ENCODE measurements around the gene GID8.

GID8 gene

DNA sequence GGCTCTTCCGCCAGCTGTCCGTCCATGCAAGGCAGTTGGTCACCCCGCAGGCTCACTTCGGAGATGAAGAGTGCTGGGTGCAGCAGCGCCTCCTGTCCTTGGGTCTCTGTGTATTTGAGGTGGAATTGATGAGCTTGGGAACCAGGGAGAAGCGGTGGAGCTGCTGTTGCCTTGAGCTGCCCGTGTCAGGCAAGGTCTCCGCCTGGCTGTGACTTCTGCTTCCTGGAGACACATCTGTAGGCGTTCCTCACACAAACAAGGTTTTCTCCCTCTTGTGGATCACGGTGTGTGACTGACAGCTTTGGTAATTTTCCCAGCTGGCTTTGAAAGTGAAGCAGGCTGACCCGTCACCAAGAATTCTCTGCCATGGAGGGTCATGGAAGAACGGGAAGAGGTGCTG, 12.0 kb downstream of the GID8 start:
- Histone ChIP-seq H3K4me3 (ENCODE audit: low read length) (no peak overlapping the region), H3K4me1 (ENCODE audit: control insufficient read depth, low read depth, low read length) (peaks cover 15% of the 10 kb centered on the region), H3K9me3 (ENCODE audit: control insufficient read depth, low read depth, low read length) (no peaks in the 10 kb centered on the region)

DNA sequence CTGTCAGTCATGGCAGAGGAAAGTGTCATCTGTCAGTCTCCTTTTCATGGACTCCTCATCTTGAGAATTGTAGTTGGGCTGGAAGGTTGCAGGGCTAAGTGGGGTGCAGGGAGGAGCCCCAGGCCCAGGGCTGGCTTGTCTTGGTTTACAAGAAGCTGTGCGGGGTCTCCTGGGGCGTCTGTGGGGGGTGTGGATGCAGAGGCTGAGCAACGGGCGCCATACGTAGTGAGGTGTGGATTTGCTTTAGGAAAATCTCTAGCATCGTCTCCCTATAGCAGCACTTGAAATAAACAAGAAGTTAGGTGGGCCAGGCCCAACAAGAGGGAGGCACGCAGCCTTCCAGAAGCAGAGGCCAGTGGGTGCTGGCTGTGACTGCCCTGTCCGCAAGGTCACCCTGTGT, 12.8 kb downstream of the GID8 start:
- Histone ChIP-seq H3K27me3 (ENCODE audit: control insufficient read depth, insufficient read depth, low read length) (no peaks in the 10 kb centered on the region), H3K9ac (ENCODE audit: low read length) (no peak overlapping the region), H3K9me3 (ENCODE audit: control insufficient read depth, low read depth, low read length) (no peaks in the 10 kb centered on the region), H3K4me1 (ENCODE audit: control insufficient read depth, low read depth, low read length) (peaks cover 15% of the 10 kb centered on the region), H3K27ac (ENCODE audit: low read length) (no peak overlapping the region), H3K4me3 (ENCODE audit: low read length) (no peak overlapping the region), H3K36me3 (ENCODE audit: control insufficient read depth, low read depth, low read length) (peaks cover 32% of the 10 kb centered on the region)

More for the DNA sequence above, 12.0 kb downstream of the GID8 start:
- Histone ChIP-seq H3K9ac (ENCODE audit: low read length) (no peak overlapping the region), H3K36me3 (ENCODE audit: control insufficient read depth, low read depth, low read length) (peaks cover 39% of the 10 kb centered on the region), H3K27ac (ENCODE audit: low read length) (no peak overlapping the region), H3K27me3 (ENCODE audit: control insufficient read depth, insufficient read depth, low read length) (no peaks in the 10 kb centered on the region)

DNA sequence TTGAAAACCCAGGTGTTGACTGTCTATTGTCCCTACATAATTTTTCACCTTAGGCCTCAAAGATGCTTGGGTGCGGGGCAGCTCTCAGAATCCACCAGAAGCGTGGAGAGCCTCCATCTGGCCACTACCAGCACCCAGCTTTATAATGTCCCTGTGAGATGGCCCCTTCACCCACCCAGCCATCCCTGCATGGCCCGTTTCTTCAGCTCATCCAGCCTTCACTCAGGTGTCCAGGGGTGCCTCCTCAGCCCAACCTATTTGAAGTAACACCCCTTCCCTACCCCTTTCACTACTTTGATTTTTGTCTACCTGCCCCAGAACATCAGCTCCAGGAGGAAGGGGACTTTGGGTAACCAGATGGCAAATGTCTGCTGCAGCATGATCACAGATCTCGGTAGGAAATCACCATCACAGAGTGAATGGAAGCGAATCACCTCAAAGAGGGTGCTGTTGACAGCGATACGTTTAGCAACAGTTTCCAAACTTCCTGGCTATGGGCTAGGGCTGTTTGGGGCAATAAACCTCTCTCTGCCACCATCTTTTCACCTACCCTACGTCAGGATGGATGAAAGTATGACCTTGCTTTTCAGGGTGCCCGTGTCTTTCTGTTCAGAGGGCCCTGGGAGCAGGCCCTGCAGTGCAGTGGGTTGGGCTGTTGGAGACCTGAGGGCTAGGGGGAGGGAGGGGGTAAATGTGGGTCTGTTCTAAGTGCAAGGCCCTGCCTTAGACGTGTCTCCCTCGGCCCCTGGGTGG, 13.4 kb downstream of the GID8 start:
- Histone ChIP-seq H3K27me3 (ENCODE audit: control insufficient read depth, insufficient read depth, low read length) (no peaks in the 10 kb centered on the region), H3K4me3 (ENCODE audit: low read length) (no peak overlapping the region), H3K9me3 (ENCODE audit: control insufficient read depth, low read depth, low read length) (no peaks in the 10 kb centered on the region), H3K4me1 (ENCODE audit: control insufficient read depth, low read depth, low read length) (peaks cover 15% of the 10 kb centered on the region), H3K27ac (ENCODE audit: low read length) (no peak overlapping the region), H3K9ac (ENCODE audit: low read length) (no peak overlapping the region), H3K36me3 (ENCODE audit: control insufficient read depth, low read depth, low read length) (peaks cover 26% of the 10 kb centered on the region)

DNA sequence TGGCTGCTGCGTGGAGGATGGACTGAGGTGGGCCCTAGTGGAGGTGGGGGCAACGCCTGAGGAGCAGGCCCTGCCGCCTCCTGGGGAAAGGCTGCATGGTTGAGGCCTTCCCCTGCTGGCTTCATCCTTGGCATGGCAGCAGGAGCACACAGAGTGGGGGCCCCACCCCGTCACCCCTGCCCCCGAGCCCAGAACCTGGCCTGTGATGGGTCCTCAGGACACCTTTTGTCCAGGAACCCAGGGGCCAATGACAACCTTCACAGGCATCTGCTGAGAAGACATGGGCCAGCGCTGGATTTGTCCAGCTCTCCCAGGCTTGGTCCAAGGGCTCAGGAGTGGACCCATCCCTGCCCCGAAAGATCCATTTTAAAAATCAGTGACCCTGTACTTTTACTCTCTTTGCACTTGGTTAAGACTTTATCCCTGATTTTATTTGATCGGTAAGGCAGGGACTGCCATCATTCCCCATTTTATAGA, 14.0 kb downstream of the GID8 start:
- Histone ChIP-seq H3K9ac (ENCODE audit: low read length) (no peak overlapping the region), H3K4me3 (ENCODE audit: low read length) (peak overlapping the region; percentile 48), H3K36me3 (ENCODE audit: control insufficient read depth, low read depth, low read length) (peaks cover 20% of the 10 kb centered on the region), H3K27me3 (ENCODE audit: control insufficient read depth, insufficient read depth, low read length) (no peaks in the 10 kb centered on the region), H3K27ac (ENCODE audit: low read length) (no peak overlapping the region), H3K9me3 (ENCODE audit: control insufficient read depth, low read depth, low read length) (no peaks in the 10 kb centered on the region), H3K4me1 (ENCODE audit: control insufficient read depth, low read depth, low read length) (peaks cover 15% of the 10 kb centered on the region)

DNA sequence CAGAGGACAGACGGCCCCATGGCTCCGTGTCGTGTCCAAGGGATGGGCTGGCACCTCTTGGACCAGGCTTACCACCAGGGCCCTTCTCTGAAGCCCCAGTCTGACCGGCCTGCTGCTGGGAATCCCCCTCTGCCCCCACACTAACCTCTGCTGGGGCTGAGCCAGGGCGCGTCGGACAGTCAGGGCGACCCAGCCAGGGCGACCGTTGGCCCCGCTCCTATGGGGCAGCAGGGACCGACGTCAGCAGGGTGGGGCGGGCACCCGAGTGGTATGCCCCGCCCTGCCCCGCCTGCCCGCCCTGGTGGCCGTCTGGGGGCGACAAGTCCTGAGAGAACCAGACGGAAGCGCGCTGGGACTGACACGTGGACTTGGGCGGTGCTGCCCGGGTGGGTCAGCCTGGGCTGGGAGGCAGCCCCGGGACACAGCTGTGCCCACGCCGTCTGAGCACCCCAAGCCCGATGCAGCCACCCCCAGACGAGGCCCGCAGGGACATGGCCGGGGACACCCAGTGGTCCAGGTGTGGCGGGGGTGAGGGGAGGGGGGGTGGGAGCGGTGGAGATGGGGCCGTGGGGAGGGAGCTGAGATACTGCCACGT, 14.5 kb downstream of the GID8 start, which contains the start of gene SLC17A9:
TSS of gene SLC17A9 (plus strand) at position 337 of the 595 bp plus-strand sequence. CDS start at position 459, 122 bp downstream.
- H3K9ac ChIP-seq (ENCODE audit: low read length) = no peak within 1 kb of the TSS
- no peak within 1 kb of the TSS for H3K27ac ChIP-seq (ENCODE audit: low read length)
- H3K9me3 ChIP-seq (ENCODE audit: control insufficient read depth, low read depth, low read length) = no peaks in the 10 kb centered on the region

DNA sequence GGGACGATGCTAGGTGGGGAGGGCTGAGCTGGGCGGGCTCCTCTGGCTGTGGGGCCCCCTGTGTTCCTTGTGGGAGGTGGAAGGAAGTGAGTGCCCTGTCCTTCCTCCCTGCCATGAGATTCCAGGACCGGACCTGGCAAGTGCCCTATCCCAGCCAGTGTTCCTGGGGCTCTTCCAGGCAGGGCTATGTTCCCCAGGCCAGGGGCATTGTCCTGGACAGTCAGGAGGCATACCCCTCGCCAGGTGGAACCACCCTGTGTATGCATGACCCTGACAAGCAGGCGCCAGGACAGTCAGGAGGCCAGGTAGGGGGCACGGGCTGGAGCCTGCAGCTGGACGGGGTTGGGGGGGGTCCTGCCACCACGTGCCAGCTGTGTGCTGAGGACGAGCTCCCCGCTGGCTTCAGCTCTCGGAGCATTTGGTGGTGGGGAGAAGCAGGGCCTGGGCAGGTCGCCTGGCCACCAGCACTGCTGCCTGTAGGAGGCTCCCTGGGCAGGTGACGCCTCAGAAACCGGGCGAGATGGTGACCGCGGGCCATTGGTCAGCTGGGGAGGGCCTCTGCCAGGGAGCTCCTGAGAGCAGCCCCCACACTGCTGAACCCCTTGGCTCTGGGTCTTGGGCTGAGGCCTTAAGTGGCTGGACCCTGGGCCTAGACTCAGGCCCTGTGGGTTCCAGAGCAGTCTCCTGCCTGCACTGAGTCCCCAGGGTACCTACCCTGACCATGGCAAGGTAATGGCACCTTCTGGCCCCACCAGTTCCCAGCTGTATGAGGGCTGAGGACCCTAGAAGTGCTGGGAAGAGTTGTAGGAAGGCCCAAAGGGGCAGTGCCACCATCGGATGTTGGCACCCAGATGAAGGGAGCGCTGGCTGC, 15.3 kb downstream of the GID8 start:
- no peaks in the 10 kb centered on the region for H3K27me3 ChIP-seq (ENCODE audit: control insufficient read depth, insufficient read depth, low read length)
- H3K36me3 ChIP-seq (ENCODE audit: control insufficient read depth, low read depth, low read length) = peaks cover 10% of the 10 kb centered on the region
- no peak overlapping the region for H3K9ac ChIP-seq (ENCODE audit: low read length)
- no peaks in the 10 kb centered on the region for H3K9me3 ChIP-seq (ENCODE audit: control insufficient read depth, low read depth, low read length)
- peak overlapping the region; percentile 48 for H3K4me3 ChIP-seq (ENCODE audit: low read length)
- H3K27ac ChIP-seq (ENCODE audit: low read length) = no peak overlapping the region
- peaks cover 15% of the 10 kb centered on the region for H3K4me1 ChIP-seq (ENCODE audit: control insufficient read depth, low read depth, low read length)

More for the DNA sequence above, 14.5 kb downstream of the GID8 start, which contains the start of gene SLC17A9:
- no peaks in the 10 kb centered on the region for H3K27me3 ChIP-seq (ENCODE audit: control insufficient read depth, insufficient read depth, low read length)
- peaks cover 16% of the 10 kb centered on the region for H3K36me3 ChIP-seq (ENCODE audit: control insufficient read depth, low read depth, low read length)
- H3K4me1 ChIP-seq (ENCODE audit: control insufficient read depth, low read depth, low read length) = peaks cover 15% of the 10 kb centered on the region
- H3K4me3 ChIP-seq (ENCODE audit: low read length) = peak within 1 kb of the TSS; percentile 48

DNA sequence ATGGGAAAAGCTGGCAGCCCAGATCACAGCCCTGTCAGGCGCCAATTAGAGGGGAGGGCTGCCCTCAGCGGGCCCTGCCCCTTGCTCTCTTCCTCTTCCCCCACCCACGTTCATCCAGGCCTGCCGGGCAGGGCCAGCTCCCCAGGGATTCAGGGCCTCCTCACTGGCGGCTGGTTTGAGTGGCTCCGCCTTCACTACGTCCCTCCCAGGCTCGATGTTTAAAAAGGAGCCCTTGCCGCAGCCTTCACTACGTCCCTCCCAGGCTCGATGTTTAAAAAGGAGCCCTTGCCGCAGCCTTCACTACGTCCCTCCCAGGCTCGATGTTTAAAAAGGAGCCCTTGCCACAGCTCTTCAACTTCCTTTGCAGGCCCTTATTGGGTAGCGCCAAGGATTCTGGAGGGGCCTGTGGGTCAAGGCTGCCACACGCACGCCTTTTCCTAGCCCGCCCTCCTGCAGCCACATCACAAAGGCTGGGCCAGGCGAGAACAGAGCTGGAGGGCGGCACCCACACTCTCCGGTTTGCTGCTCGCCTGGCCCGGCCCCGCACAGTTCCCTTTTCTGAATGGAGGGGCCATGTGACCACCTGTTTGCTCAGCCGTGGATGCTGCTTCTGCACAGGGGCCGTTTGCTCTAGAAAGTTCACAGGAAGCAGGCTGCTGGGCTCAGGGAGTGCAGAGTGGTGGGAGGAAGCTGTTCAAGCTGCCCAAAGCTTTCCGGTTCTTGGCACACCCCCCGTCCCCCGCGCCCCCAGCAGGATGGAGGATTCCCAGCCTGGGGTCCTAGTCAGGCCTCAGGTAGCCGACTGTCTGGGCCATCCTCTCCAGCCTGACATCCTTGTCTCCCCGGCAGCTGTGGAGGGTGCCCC, 16.1 kb downstream of the GID8 start:
- H3K4me3 ChIP-seq (ENCODE audit: low read length) = peak overlapping the region; percentile 48
- H3K9me3 ChIP-seq (ENCODE audit: control insufficient read depth, low read depth, low read length) = no peaks in the 10 kb centered on the region
- no peak overlapping the region for H3K9ac ChIP-seq (ENCODE audit: low read length)
- H3K27ac ChIP-seq (ENCODE audit: low read length) = no peak overlapping the region
- H3K27me3 ChIP-seq (ENCODE audit: control insufficient read depth, insufficient read depth, low read length) = no peaks in the 10 kb centered on the region
- H3K4me1 ChIP-seq (ENCODE audit: control insufficient read depth, low read depth, low read length) = peaks cover 15% of the 10 kb centered on the region
- peaks cover 4% of the 10 kb centered on the region for H3K36me3 ChIP-seq (ENCODE audit: control insufficient read depth, low read depth, low read length)

DNA sequence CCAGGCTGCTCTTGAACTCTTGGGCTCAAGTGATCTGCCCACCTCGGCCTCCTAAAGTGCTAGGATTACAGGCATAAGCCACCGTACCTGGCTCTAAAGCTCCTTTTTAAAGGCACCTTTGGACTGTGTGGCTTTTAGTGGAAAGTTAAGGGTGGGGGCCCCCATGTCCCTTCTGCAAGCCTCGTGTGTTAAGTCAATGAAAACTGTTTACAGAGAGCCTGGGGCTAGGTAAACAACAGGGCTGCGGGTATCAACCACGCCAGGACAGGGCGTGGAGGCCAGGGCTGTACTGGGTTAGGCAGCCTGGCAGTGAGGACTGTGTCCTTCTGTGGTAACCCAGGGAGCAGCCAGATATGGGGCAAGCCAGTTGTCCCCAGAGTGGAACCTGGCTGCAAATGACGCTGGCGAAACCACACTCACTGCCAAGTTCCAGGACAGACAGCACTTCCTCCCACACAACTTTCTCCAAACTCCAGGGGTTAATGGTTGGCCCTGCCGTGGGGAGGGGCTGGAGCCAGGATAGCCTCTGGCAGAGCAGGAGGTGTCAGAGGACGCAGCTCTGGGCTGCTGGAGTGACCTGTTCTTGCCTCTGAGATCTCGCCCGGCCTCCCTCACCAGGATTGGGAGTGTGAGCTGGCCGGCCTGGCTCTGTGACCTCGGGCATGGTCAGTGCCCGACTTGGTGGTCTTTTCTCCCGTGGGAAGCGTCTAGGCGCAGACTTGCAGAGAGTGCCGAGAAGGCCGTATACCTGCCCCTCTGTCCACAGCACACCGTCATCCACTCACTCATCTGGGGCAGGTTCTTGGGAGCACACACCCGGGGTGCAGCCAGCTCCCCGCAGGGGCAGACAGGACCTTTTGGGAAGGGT, 17.8 kb downstream of the GID8 start:
- H3K36me3 ChIP-seq (ENCODE audit: control insufficient read depth, low read depth, low read length) = no peaks in the 10 kb centered on the region
- H3K9ac ChIP-seq (ENCODE audit: low read length) = no peak overlapping the region
- no peaks in the 10 kb centered on the region for H3K27me3 ChIP-seq (ENCODE audit: control insufficient read depth, insufficient read depth, low read length)
- peaks cover 15% of the 10 kb centered on the region for H3K4me1 ChIP-seq (ENCODE audit: control insufficient read depth, low read depth, low read length)
- no peak overlapping the region for H3K27ac ChIP-seq (ENCODE audit: low read length)
- no peaks in the 10 kb centered on the region for H3K9me3 ChIP-seq (ENCODE audit: control insufficient read depth, low read depth, low read length)
- H3K4me3 ChIP-seq (ENCODE audit: low read length) = no peak overlapping the region

DNA sequence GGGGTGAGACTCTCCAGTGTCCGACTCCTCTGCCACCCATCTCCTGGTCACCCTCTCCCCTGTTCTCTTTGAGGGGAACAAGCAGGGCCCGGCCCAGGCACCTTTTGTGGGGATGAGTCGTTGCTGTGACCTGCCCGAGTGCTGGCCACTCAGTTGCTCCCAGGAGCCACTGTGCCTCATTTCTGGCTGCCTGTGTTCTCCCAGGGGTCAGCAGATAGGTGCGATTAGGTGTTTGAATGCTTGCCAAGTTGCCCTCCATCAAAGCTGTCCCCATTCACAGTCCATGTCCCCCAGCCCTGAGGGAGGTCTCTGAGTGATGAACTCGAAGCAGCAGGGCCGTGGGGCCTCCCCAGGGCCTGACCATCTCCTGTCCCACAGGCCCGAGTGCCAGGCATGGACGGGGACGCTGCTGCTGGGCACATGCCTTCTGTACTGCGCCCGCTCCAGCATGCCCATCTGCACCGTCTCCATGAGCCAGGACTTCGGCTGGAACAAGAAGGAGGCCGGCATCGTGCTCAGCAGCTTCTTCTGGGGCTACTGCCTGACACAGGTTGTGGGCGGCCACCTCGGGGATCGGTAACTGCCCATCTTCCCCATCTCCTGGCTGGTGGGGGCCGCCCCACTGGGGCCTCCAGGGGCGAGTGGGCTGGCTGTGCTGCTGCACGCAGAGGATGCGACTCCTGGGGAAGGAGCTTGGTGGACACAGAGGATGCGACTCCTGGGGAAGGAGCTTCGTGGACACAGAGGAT, 18.6 kb downstream of the GID8 start:
- no peaks in the 10 kb centered on the region for H3K9me3 ChIP-seq (ENCODE audit: control insufficient read depth, low read depth, low read length)
- H3K36me3 ChIP-seq (ENCODE audit: control insufficient read depth, low read depth, low read length) = no peaks in the 10 kb centered on the region
- H3K4me1 ChIP-seq (ENCODE audit: control insufficient read depth, low read depth, low read length) = peaks cover 18% of the 10 kb centered on the region
- H3K27me3 ChIP-seq (ENCODE audit: control insufficient read depth, insufficient read depth, low read length) = no peaks in the 10 kb centered on the region
- no peak overlapping the region for H3K27ac ChIP-seq (ENCODE audit: low read length)
- no peak overlapping the region for H3K9ac ChIP-seq (ENCODE audit: low read length)
- no peak overlapping the region for H3K4me3 ChIP-seq (ENCODE audit: low read length)
